NCI-H2227 treated with DMSO at 0.1 percent for 48 hours (cell line): ENCODE results near the gene CSF1R.

ENCODE experiments used
- DNase-seq: peaks from one replicate; lab custom pipeline; 2025; lab: John Stamatoyannopoulos, UW

Gene CSF1R

DNA sequence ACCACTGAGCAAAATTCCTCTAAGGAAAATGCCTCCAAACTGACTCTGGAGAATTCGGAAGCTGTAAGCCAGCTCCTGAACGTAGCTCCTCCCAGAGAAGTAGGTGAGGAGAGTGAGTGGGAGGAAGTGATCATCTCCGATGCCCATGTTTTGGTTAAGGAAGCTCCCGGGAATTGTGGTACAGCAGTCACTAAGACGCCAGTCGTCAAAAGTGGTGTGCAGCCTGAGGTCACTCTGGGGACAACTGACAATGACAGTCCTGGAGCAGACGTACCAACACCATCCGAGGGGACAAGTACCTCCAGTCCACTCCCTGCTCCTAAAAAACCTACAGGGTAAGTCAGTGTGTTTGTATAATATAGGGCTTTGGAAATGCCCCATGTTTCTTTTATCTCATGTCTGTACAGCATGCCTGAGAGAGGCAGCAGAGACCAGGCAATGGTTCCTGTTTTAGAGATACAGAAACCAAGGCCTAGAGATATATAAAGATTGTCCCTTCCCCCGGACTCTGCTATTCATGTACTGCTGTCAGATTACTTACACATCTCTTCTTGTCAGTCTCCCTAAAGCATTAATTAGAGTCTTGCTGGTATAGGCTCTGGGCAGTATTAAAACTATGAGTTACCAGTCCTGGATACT is 61.9 kb downstream of the CSF1R start:
- DNase-seq, result no peak

DNA sequence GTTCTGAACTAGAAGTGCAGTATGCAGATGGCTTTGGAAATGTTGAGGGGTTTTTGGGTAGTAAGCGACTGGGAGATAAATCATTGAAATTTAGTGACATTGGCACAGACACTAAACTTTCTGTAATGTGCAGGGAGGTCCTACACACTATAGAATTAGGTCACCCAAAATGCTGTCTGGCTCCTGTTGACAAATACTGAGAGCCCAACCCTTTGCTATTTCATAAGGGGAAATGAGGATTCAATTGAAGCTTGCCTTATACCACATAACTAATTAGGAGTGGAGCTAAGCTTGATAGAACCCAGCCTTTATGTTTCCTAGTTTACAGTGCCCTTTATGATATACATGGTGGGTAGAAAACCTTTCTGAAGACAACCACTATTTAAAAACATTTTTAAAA is 63.2 kb downstream of the CSF1R start:
- no peak for DNase-seq

DNA sequence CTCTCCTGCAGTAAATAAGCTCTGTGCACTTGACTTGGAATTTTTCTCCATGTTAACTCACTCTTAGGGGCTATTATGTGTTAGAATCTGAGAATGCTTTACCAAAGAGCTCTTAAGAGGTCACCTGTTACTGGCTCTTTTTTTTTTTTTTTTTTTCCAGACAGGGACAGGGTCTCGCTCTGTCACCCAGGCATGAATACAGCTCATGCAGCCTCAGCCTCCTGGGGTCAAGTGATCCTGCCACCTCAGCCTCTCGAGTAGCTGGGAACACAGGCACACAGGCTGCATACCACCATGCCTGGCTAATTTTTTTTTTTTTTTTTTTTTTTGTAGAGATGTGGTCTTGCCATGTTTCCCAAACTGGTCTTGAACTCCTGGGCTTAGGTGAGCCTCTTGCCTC is 63.7 kb downstream of the CSF1R start:
- no peak for DNase-seq

- DNase-seq, result no peak
These were observed 64.2 kb downstream of the CSF1R start for GRCh38 chr5:150022158-150022531.

DNA sequence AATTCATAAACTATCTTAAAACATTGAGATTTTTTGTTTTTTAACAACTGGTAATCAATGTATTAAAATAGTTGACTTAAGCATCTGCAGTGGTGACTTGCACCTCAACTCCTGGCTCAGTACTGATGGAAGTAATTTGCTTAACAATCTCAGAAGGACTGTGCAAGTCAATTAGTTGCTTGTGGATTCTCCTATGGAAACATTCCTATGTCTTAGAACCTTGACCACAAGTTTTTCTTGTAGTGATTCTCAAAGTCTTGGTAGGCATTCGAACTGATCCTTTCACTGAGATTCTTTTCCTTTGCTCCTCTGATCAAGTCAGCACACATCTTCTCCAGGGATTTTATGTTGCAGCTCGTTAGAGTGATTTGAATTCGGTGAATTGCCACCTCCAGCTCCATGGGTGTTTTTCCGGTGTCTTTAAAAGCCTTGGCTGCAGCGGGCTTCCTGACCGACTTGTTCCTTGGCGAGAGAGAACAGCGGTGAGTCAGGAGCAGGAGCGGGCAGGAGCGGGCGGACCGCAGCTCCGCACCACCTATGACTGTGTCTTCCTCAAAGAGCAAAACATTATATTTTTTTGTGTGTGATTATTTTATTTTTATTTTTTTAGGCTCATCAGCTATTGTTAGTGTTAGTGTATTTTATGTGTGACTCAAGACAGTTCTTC is 64.7 kb downstream of the CSF1R start:
- DNase-seq, result no peak

GRCh38 chr5:150020249-150020648 is 66.1 kb downstream of the CSF1R start:
- no peak for DNase-seq

DNA sequence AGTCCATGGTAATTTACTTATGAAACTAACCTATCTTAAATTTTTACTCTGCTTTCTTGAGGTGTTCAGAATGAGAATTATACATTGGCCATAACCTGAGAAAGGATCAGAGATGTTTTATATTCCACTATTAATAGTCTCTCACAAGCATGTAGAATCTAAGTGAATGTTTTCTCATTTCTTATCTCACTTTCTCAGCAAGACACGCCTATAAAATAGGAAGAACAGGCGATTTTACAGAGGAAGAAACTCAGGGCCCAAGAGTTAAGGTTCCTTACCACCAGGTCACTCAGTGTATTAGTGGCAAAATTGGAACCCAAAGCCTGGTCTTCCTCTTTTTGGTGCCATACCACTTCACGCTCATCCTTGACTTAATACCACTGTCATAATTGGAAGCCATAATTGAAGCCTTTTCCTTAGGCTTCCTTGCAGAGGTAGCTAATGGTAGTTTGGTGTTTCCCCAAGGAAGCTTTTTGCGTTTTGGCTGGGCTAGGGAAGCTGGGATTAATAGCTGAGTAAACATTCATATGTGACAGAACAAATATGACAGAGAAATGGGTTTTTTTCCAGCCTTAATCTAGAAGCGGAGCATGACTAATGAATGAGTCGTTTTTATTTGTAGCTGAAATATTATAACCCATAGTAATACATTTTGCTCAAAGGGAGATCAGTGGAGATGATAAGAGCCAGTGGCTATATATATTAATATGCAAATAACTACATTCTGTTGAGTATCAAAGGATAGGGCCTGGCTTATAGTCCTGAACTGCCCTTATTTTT is 68.9 kb downstream of the CSF1R start:
- no peak for DNase-seq

GRCh38 chr5:150016537-150016936 is 69.8 kb downstream of the CSF1R start:
- no peak for DNase-seq

DNA sequence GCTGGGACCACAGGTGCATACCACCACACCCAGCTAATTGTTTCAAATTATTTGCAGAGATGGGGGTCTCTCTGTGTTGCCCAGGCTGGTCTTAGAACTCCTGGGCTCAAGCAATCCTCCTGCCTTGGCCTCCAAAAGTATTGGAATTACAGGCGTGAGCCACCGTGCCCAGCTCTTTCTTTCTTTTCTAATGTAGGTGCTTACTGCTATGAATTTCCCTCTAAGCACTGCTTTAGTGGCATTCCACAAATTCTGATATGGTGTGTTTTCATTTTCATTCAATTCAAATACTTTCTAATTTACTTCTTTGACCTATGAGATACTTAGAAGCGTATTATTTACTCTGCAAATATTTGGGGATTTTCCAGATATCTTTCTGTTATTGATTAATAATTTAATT is 70.9 kb downstream of the CSF1R start:
- no peak for DNase-seq

- no peak for DNase-seq
These were observed 71.9 kb downstream of the CSF1R start for GRCh38 chr5:150014456-150014855.

DNA sequence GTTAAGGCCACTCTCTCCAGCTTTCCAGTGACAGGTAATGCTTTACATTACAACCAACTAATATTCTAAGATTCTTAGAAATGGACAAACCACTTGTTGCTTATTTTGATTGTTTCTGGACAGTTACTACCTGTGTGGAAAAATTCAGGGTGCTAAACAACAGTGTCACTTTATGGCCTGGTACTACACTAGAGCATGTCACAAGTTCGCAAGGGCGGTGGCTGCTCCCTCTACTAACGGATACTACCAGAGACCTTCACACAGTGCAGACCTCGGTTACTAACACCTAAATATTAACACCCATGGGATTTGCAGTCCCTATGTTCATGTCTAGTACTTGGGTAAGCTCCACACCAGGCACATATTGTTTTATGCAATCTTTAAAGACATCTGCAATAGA is 72.4 kb downstream of the CSF1R start:
- no peak for DNase-seq

DNA sequence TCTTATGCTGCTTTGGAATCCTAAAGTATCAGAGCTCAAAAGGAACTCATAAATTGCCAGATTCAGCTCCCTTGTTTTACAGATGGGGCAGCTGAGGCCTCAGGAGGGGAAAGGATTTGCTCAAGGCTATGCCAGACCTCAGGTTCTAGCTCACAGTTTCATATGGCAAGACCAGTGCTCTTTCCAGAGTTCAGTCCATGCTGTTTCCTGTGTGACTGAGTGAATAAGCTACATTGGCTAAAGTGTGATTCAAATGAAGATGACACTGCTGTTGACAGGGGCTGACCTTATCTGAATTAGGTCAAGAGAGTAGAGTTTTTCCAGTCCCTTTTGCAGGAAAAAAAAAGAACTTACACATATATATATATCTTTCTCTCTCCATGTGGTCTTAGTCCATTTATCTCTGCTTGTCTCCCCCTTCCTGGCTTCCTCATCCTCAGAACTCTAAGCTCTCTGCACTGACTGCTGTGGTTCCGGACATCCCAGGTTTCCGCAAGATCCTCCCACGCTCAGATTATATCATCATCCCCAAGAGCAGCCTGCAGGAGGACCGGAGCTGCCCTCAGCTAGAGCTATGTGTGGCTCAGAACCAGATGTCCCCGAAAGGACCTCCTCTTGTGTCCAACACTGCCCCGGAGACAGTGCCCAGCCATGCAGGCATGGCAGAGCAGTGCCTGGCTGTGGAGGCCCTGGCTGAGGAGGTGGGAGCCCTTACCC is 76.5 kb downstream of the CSF1R start:
- no peak for DNase-seq

GRCh38 chr5:150007050-150007449 is 79.3 kb downstream of the CSF1R start:
- DNase-seq, result no peak

DNA sequence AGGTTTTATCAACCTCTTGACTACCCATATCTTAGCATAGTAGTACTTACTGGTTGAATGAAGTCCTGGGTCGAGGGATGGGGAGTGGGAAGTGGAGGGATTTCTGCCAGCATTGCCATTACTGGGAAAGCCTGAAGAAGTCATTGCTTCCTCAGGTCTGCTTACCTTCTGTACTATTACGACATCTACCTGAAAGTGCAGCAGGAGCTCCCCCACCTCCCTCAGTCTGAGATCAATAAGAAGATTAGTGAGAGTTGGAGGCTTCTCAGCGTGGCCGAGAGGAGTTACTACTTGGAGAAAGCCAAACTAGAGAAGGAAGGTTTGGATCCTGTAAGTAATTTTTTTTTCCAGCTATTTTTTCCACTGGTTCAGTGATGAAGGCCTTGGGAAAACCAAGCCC is 80.0 kb downstream of the CSF1R start:
- DNase-seq, result no peak
